ENCODE measurements around the gene EYS.

- TF ChIP-seq REST (IDR thresholded peaks at IDR 0.05; ENCODE audit: insufficient read depth in 1 of 2, low read depth in 2 of 2, low read length in 2 of 2) (no peak), POLR2AphosphoS5 (IDR thresholded peaks at IDR 0.05; ENCODE audit: low read depth, low read length) (no peak), TAF1 (IDR thresholded peaks at IDR 0.05; ENCODE audit: borderline replicate concordance, insufficient read depth, low read length) (no peak)
These were observed 444.8 kb downstream of the EYS start for GRCh38 chr6:65262241-65262640.
